Activated CD4-positive, alpha-beta T cell treated with anti-CD3 and anti-CD28 coated beads, Interleukin-2, amount 50 U/mL, for 16 hours (primary cell): ENCODE measurements around the gene ANGEL2.
"Not testable (repeated sequence)": the region's sequence is repeated elsewhere in the genome, so short reads cannot be mapped to it uniquely, and the experiment has no call there.

Experiments used
- DNase-seq: peaks from one replicate; pipeline ENCODE4 v3.0.0-alpha.2; 2020

The ANGEL2 gene

DNA sequence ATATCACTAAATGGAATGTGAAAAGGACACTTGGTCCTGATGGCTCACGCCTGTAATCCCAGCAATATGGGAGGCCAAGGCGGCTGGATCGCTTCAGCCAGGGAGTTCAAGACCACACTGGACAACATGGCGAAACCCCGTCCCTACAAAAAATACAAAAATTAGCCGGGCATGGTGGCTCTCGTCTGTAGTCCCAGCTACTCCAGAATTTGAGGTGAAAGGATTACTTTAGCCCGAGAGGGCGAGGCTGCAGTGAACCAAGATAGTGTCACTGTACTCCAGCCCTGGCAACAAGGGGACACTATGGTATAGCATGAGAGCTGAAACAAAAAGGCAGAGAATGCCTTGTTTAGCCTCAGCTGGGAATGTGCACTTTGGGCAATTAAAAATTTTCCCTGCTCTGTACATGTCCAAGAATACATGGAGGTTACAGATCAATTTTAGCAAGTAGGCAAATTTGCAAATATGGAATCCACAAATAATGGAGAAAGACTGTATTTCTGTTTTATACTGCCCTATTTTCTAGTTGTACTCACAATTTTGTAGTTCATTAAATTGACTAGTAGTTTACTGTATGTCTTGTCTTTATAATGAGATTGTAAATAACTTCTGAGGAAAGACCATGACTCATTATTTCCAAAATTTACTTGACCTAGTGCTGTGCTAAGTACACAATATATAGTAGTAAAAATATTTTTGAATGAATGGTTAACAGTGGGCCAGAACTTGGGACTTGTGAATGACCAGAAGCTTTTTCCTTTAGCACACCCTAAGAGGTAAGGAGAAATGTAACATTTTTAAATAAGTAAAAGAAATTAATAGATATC, 2.0 kb upstream of the ANGEL2 start:
- no peak for DNase-seq

- DNase-seq = no peak
Measured at GRCh38 chr1:213014642-213015041, 1.0 kb downstream of the ANGEL2 start.

DNA sequence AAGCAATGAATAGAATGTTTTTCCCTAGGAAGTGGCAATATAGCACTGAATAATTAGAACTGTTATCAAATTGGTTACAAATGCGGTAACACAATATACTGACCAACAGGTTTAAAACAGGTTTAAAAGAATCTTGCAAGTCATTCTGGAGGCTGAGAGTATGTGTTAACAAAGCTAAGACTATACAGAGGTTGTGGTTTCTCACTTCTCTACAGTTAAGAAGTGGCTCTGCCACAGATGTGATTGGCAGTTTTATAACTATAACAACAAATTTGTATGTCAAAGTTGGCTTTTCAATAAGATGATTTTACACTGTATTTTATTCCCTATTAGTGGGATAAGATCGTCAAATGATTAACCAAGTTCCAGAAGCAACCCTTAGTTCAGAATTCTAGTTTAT, 7.1 kb downstream of the ANGEL2 start:
- peak; percentile 64 for DNase-seq

DNA sequence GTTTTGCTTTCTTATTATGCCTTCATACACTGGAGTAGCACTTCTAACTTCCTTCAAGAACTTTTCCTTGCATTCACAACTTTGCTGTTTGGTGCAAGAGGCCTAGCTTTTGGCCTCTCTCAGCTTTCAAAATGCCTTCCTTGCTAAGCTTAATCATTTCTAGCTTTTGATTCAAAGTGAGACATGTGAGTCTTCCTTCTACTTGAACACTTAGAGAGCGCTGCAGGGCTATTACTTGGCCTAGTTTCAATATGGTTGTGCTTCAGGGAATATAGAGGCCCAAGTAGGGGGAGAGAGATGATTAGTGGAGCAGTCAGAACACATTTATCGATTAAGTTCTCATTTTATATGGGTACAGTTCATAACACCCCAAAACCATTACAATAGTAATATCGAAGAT, 12.4 kb downstream of the ANGEL2 start:
- DNase-seq = peak; percentile 92

GRCh38 chr1:212994926-212995325, 20.7 kb downstream of the ANGEL2 start:
- no peak for DNase-seq

- DNase-seq = not testable (repeated sequence)
Measured at GRCh38 chr1:212993960-212994359, 21.7 kb downstream of the ANGEL2 start.

DNA sequence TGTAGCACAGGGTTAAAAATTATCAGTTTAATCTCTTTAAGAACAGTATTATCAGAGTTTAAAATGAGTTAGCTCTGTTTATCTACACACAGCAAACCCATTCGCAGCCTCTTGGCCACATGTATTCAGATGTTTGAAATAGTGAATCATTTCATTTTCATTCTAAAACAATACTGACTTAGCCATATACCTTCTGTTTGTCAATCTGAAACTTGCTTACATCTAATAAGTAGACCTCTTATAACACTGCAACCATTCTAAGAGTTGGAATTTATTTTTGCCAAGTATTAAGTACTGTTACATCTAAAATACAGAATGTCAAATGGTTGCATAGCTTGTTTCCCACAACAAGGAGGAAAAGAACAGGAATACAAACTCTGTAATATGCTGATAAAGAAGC, 25.4 kb downstream of the ANGEL2 start:
- peak; percentile 20 for DNase-seq

- DNase-seq = no peak
Measured at GRCh38 chr1:212987702-212988322, 27.9 kb downstream of the ANGEL2 start.

GRCh38 chr1:212986551-212986950, 29.1 kb downstream of the ANGEL2 start:
- DNase-seq = no peak

- no peak for DNase-seq
Measured at GRCh38 chr1:212984522-212985291, 31.0 kb downstream of the ANGEL2 start.

GRCh38 chr1:212983482-212983881, 32.2 kb downstream of the ANGEL2 start:
- no peak for DNase-seq

DNA sequence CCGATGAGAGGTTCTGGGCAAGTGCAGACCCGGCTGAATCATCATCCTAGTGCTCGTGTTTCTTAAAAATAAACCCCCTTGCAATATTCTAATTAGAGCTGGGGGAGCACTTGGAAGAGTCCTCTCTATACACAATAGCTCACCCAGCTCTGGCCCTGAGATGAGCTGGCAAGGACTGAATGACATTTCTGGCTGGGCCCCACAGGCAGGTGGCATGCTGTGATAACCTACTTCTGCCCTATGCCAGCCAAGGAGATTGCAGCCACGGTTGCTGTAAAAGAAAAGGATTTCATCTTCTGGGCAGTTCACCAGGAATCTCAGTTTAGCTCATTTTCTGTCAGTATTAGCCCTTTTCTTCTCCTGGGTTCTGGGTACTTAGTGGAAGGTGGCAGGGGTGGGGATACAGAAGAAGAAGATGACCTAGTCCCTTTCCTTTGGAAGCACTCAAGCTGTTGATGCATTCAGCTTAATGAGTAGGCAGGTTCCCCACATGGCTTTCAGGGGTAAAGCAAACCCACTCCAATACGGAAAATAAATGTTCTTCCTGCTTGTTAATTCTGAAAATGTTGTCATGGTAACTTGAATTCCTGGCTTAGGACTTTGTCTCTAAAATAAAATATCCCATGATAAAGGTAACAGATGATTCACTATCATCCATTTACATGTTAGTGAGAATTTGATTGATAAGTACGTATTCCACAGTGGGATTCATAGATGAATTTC, 33.1 kb downstream of the ANGEL2 start:
- no peak for DNase-seq

DNA sequence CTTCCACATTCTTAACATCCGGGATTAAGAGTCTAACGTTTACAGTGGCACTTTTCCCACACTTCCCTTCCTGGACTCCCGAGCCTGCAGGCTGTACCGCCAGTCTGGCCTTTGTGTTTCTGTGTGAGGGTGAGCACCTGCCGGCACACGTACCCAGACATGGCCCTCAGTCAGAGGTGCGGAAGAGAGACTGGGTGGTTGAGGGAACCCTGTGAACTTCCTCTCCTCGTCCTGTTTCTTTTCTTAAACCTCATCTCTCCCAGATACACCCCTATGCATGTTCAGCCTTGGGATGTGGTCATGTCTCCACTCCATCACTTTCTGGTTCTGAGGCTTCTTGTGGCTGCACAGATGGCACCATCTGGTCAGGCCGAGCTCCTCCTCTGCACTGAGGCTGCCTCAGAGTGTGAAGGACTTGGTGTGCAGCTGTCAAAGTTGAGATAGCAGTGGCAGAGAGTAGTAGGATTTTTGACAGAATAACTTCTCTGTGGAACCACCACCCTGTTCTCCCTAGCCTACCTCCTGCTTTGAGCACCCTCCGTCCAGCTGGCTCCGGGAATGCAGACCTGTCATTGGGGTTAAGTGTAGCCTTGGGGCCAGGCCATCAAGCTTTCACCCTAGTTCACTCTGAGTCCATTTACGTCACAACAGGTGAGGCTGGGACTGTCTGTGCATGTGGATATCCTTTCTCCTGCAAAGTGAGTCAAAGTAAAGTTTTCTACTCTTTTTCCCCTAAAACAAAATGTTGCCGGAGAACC, 33.9 kb downstream of the ANGEL2 start:
- DNase-seq = peak; percentile 29

DNA sequence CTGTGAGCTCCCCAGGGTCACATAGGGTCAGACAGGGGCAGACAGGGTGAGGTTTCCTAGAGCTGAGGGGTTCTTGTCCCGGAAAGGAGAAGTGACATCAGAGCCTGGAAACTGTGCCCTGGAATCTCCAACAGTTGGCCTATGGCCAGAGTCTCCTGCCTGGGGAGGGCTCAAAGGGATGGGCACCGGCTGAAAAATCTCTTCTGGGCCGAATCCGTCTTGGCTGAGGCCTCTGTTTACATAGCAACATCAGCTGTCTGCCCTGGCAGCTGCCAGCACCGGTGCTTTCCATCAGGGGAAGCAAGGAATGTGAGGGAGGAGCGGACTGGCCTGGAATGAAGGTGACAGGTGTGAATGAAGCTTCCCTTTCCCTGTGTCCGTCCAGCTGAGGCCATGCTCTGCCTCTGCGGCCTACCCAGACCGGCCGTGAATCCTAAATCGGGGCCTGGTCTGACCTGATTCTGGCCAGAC, 34.6 kb downstream of the ANGEL2 start:
- no peak for DNase-seq

DNA sequence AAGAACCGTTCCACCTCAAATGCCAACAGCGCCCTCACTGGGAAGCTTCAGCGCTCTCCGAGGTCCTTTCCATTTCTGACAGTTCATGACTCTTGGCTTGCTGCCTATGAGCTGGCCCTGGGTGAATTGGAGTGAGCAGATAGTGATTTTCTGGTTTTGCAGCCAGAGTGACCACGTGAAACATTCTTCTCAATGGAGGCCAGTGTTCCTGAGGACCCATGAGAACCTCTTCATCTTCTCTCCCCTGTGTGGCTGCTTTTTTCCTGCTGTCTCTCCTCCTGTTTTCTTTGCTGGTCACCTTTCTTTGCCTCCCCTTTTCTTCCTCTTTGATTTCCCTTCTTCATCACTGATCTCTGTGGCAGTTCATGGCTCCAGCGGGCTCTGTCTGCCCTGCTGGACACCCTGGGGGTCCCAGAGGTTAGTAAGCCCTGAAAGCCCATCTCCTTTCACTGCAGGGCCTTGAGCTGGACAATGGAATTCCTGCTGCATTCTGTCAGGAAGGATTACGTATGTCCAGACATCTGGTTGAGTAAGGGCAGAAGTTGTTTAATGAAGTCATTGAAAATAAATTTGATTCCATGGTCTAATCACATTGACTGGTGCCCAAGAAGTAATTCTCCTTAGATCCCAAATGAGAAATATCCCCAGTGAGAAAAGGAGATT, 35.4 kb downstream of the ANGEL2 start:
- DNase-seq = no peak

DNA sequence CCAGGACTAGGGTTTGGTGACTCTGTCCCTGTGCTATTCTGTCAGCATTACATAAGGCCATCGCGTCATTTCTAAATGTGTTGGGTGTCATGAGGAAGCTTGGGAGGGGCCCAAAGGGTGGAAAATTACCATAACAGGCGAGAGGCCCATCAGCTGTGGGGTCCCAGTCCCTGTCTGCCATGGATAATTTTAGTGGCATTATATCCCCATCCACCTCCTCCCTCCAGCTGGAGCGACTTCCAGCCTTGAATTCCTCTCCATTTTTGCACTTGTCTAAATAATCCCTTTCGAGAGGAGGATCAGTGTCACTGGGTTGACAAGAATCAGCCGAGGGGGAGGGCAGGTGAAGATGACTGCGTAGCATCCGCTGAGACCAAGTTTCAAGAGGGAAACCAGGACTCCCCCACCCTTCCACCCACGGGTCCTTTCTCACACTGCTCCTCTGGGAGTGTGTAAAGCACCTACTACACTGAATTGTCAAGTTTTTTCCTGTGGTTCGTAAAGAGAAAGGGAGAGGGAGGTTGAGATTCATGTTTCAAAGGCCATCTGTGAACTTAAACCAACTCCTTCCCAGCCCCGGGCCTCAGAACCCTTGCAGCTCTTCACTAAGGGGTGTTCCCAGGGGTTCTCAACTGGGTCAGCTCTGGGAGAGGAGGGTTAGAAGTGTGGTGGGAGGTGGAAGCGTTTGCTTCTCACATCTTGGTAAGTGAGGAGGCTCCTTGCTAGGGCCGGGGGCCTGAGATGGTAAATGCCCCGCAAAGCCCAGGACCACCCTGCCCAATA, 36.1 kb downstream of the ANGEL2 start:
- DNase-seq = peak; percentile 42

DNA sequence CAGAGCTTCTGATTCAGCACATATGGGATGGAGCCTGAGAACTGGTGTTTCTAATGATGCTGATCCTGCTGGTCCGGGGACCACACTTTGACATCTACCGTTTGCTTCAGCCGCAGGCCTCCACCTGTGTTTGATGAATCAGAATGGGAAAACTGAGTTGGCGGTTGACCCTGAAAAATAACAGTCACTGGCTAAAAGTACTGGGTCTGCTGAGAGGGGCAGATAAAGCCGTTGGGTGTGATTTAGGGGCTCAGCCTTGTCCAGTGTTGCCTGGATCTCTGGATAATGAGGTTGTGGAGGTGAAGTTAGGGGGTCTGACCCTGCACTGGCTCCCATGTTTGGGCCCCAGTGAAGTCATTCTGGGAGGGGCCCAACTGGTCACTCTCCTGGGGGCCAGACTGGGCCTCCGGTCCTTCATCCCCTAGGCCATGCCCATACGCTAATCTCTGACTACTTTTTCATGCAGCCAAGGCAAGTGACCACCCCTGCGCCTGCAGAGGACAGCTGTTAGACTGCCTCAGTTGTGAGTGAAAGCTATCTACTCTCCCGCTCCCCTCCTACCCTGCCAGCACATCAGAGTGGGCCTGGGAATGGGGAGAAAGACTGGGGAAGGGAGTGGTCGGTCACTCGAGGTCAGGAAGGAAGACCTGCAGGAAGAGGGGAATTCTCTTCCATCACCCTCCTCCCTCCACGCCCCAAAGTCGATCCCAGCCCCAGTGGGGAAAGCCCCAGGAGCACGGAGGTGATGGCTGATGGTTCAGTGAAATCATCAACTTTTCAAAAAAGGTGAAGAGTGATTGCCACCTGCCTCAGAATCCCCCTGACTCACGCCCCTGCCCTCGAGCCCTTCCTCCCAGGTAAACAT, 37.7 kb downstream of the ANGEL2 start:
- peak; percentile 69 for DNase-seq

DNA sequence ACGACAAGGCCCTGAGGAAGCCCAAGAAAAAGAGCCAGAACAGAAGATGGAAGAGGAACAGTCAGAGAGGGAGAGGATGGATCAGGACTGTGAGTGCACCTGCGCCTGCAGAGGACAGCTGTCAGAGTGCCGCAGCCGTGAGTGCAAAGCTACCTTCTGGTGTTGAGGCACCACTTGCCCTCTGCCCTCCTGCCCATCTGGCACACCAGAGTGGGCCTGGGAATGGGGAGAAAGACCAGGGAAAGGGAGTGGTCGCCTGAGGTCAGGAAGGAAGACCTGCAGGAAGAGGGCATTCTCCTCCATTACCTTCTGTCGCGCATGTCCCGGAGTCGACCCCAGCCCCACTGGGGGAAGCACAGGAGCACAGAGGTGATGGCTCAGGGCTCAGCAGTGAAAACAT, 39.1 kb downstream of the ANGEL2 start:
- DNase-seq = no peak

DNA sequence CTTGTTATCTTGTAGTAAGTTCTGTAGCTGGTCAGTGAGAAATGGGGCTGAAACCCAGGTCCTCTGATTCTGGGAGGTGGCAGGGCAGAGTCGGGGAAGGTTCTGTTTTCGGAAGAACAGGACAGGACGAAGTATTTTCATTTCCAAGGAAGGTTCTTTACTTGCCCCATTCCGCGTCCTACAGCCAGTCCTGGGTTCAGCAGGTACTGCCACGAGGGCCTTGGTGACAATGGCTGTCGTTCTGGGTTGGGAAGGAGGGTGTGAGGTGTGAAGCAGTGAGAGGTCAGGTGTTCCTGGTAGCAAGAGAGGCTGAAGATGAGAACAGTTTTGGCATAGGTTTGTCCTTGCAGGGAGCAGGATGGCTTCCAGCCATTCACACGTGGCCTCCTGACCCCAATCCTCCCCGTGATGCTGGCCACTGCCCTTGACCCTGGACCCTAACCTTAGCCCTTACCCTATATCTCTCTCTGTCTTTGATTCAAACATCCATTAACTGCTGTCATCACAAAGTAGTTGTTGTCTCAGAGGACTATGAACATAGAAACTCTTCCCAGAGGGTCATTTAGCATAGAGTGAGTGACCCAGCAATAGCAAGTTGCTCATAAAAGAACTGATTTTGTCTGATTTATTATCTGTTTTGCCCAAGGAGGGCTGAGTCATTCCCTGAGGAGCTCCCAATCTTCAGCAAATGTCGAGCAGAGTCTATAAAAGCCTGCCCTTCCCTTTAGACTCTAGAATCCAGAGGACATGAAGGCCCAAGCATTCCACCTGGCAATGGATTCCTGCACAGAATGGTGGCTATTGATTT, 40.4 kb downstream of the ANGEL2 start:
- no peak for DNase-seq
